Duodenal mucosa (tissue), 2 donors: ENCODE measurements around the gene PHC2.

ENCODE experiments used
- H3K27ac ChIP-seq: one replicate; pipeline ENCODE4 v1.7.0; 2013; ENCODE audit warnings: low read depth, low read length
- H3K27me3 ChIP-seq, 2 donors: one replicate each; pipeline ENCODE4 v1.7.0; 2013; ENCODE audit warnings: low read length in 2 of 2, control low read depth in 1 of 2; ENCODE audit not compliant: insufficient read depth in 2 of 2, control insufficient read depth in 1 of 2
- H3K36me3 ChIP-seq, 2 donors: one replicate each; pipeline ENCODE4 v1.7.0; 2013; ENCODE audit warnings: low read length in 2 of 2, control low read depth in 1 of 2; ENCODE audit not compliant: insufficient read depth in 2 of 2, control insufficient read depth in 1 of 2
- H3K4me1 ChIP-seq, 2 donors: one replicate each; pipeline ENCODE4 v1.7.0; 2013; ENCODE audit warnings: low read length in 2 of 2, control low read depth in 1 of 2; ENCODE audit not compliant: insufficient read depth in 2 of 2, control insufficient read depth in 1 of 2
- H3K4me3 ChIP-seq, 2 donors: one replicate each; pipeline ENCODE4 v1.7.0; 2013; ENCODE audit warnings: low read length in 2 of 2, low read depth in 1 of 2
- H3K9ac ChIP-seq, 2 donors: one replicate each; pipeline ENCODE4 v1.7.0; 2013; ENCODE audit warnings: low read length in 2 of 2, low read depth in 1 of 2
- H3K9me3 ChIP-seq, 2 donors: one replicate each; pipeline ENCODE4 v1.7.0; 2013; ENCODE audit warnings: low read length in 2 of 2, control low read depth in 1 of 2; ENCODE audit not compliant: control insufficient read depth in 1 of 2

Gene PHC2

GRCh38 chr1:33364565-33364918 is 66.4 kb downstream of the PHC2 start:
- Histone ChIP-seq H3K9ac (no peak overlapping the region), H3K4me3 (no peak overlapping the region), H3K9me3 (no peaks in the 10 kb centered on the region), H3K4me1 (peaks cover 0 to 17% of the 10 kb centered on the region in 2 donors), H3K27ac (peak overlapping the region; percentile 39), H3K36me3 (no peaks in the 10 kb centered on the region), H3K27me3 (no peaks in the 10 kb centered on the region)

- no peaks in the 10 kb centered on the region for H3K9me3 ChIP-seq
- no peaks in the 10 kb centered on the region for H3K27me3 ChIP-seq
- H3K36me3 ChIP-seq, result no peaks in the 10 kb centered on the region
- no peak overlapping the region for H3K27ac ChIP-seq
- no peak overlapping the region for H3K4me3 ChIP-seq
- H3K4me1 ChIP-seq, result peaks cover 0 to 17% of the 10 kb centered on the region in 2 donors
- H3K9ac ChIP-seq, result no peak overlapping the region
Observed at GRCh38 chr1:33363470-33363861, 67.4 kb downstream of the PHC2 start.

GRCh38 chr1:33363021-33363420 is 67.9 kb downstream of the PHC2 start:
- no peak overlapping the region for H3K9ac ChIP-seq

GRCh38 chr1:33361532-33362235 is 69.2 kb downstream of the PHC2 start:
- Histone ChIP-seq H3K27me3 (no peaks in the 10 kb centered on the region), H3K27ac (no peak overlapping the region), H3K36me3 (no peaks in the 10 kb centered on the region), H3K9ac (no peak overlapping the region), H3K4me3 (no peak overlapping the region), H3K4me1 (peaks cover 0 to 9% of the 10 kb centered on the region in 2 donors), H3K9me3 (no peaks in the 10 kb centered on the region)

More at GRCh38 chr1:33363021-33363420, 67.9 kb downstream of the PHC2 start:
- Histone ChIP-seq H3K27ac (no peak overlapping the region), H3K27me3 (no peaks in the 10 kb centered on the region), H3K36me3 (no peaks in the 10 kb centered on the region), H3K4me3 (no peak overlapping the region), H3K4me1 (peaks cover 0 to 16% of the 10 kb centered on the region in 2 donors), H3K9me3 (no peaks in the 10 kb centered on the region)

GRCh38 chr1:33360367-33360766 is 70.5 kb downstream of the PHC2 start:
- no peaks in the 10 kb centered on the region for H3K36me3 ChIP-seq
- H3K27me3 ChIP-seq, result no peaks in the 10 kb centered on the region
- no peak overlapping the region for H3K4me3 ChIP-seq
- H3K9me3 ChIP-seq, result no peaks in the 10 kb centered on the region
- peaks cover 0 to 9% of the 10 kb centered on the region in 2 donors for H3K4me1 ChIP-seq
- no peak overlapping the region for H3K27ac ChIP-seq
- H3K9ac ChIP-seq, result no peak overlapping the region

- H3K36me3 ChIP-seq, result peaks cover 0 to under 1% of the 10 kb centered on the region in 2 donors
- H3K4me1 ChIP-seq, result peaks cover 0 to 8% of the 10 kb centered on the region in 2 donors
- no peak overlapping the region for H3K4me3 ChIP-seq
- no peak overlapping the region for H3K9ac ChIP-seq
- H3K9me3 ChIP-seq, result no peaks in the 10 kb centered on the region
- no peaks in the 10 kb centered on the region for H3K27me3 ChIP-seq
- H3K27ac ChIP-seq, result no peak overlapping the region
Observed at GRCh38 chr1:33359931-33360330, 71.0 kb downstream of the PHC2 start.

- Histone ChIP-seq H3K9ac (no peak overlapping the region), H3K4me3 (no peak overlapping the region), H3K36me3 (peaks cover 3 to 7% of the 10 kb centered on the region in 2 donors), H3K9me3 (no peaks in the 10 kb centered on the region), H3K27me3 (no peaks in the 10 kb centered on the region), H3K27ac (no peak overlapping the region), H3K4me1 (peaks cover 0 to 6% of the 10 kb centered on the region in 2 donors)
Observed at GRCh38 chr1:33358795-33359503, 71.9 kb downstream of the PHC2 start.

GRCh38 chr1:33358114-33358794 is 72.6 kb downstream of the PHC2 start:
- Histone ChIP-seq H3K9ac (no peak overlapping the region), H3K4me1 (peaks cover 0 to under 1% of the 10 kb centered on the region in 2 donors), H3K4me3 (no peak overlapping the region), H3K27me3 (no peaks in the 10 kb centered on the region), H3K9me3 (no peaks in the 10 kb centered on the region), H3K27ac (no peak overlapping the region), H3K36me3 (peaks cover 3 to 7% of the 10 kb centered on the region in 2 donors)

GRCh38 chr1:33357099-33357498 is 73.8 kb downstream of the PHC2 start:
- Histone ChIP-seq H3K9ac (no peak overlapping the region), H3K4me1 (no peaks in the 10 kb centered on the region), H3K4me3 (no peak overlapping the region), H3K27ac (no peak overlapping the region), H3K9me3 (no peaks in the 10 kb centered on the region), H3K36me3 (peaks cover 3 to 7% of the 10 kb centered on the region in 2 donors), H3K27me3 (no peaks in the 10 kb centered on the region)

GRCh38 chr1:33354707-33355316 is 76.1 kb downstream of the PHC2 start:
- Histone ChIP-seq H3K9ac (no peak overlapping the region), H3K27me3 (no peaks in the 10 kb centered on the region), H3K36me3 (peaks cover 3 to 7% of the 10 kb centered on the region in 2 donors), H3K27ac (no peak overlapping the region), H3K9me3 (no peaks in the 10 kb centered on the region), H3K4me3 (no peak overlapping the region), H3K4me1 (peaks cover 8% of the 10 kb centered on the region in 2 donors)
